Neural cell (in vitro differentiated cells): Measurements from ENCODE around the gene IL6ST. TPM values are rescaled to one million over a fixed set of nuclear protein-coding genes. Genes with fewer than 3 reads are reported as not detected.

Source experiments
- H2AFZ ChIP-seq: fragments of 200-600, 300-800 bp; sonication (generic), shearing (Covaris generic); 2 replicates; pipeline ENCODE4 v1.6.0; 2014; ENCODE audit warnings: low read depth, mild to moderate bottlenecking, antibody characterized with exemption, low read length, moderate library complexity
- H3F3A ChIP-seq: fragments of 200-600 bp; shearing (Covaris generic); 2 replicates; pipeline ENCODE4 v1.6.1; 2016; ENCODE audit warnings: mild to moderate bottlenecking, moderate library complexity, mixed read lengths, antibody characterized with exemption, low read length; ENCODE audit not compliant: insufficient read depth, poor library complexity, severe bottlenecking
- H3K27ac ChIP-seq: fragments of 200-600, 300-800 bp; sonication (generic), shearing (Covaris generic); 2 replicates; pipeline ENCODE4 v1.5.1; 2014; ENCODE audit warnings: mild to moderate bottlenecking, low read length, moderate library complexity
- H3K27me3 ChIP-seq: fragments of 300-800, 200-600 bp; sonication (generic), shearing (Covaris generic); 2 replicates; pipeline ENCODE4 v1.6.0; 2014; ENCODE audit warnings: mild to moderate bottlenecking, low read depth, low read length, moderate library complexity; ENCODE audit not compliant: insufficient read depth
- H3K36me3 ChIP-seq: fragments of 300-800, 200-600 bp; sonication (generic), shearing (Covaris generic); 2 replicates; pipeline ENCODE4 v1.5.1; 2014; ENCODE audit warnings: mild to moderate bottlenecking, antibody characterized with exemption, low read length, moderate library complexity; ENCODE audit not compliant: insufficient read depth
- H3K4me2 ChIP-seq: fragments of 300-800, 200-600 bp; sonication (generic), shearing (Covaris generic); 2 replicates; pipeline ENCODE4 v1.6.0; 2014; ENCODE audit warnings: mild to moderate bottlenecking, low read length
- H3K4me3 ChIP-seq: fragments of 300-800, 200-600 bp; sonication (generic), shearing (Covaris generic); 2 replicates; pipeline ENCODE4 v1.5.1; 2014; ENCODE audit warnings: mild to moderate bottlenecking, low read length, moderate library complexity
- H3K79me2 ChIP-seq: fragments of 200-600 bp; shearing (Covaris generic); replicated peaks from 2 replicates; pipeline ENCODE4 v1.6.0; 2014; ENCODE audit warnings: mild to moderate bottlenecking, low read length, moderate library complexity; ENCODE audit not compliant: insufficient read depth
- H3K9ac ChIP-seq: fragments of 300-800, 200-600 bp; sonication (generic), shearing (Covaris generic); 2 replicates; pipeline ENCODE4 v1.6.1; 2016; ENCODE audit warnings: mild to moderate bottlenecking, low read length, mixed read lengths
- H3K9me2 ChIP-seq: fragments of 200-600 bp; shearing (Covaris generic); 2 replicates; pipeline ENCODE4 v1.6.1; 2016; ENCODE audit warnings: mild to moderate bottlenecking, low read length, mixed read lengths; ENCODE audit not compliant: insufficient read depth
- H3K9me3 ChIP-seq: fragments of 200-600, 300-800 bp; sonication (generic), shearing (Covaris generic); 2 replicates; pipeline ENCODE4 v1.6.1; 2016; ENCODE audit warnings: mild to moderate bottlenecking, mixed run types, low read length, moderate library complexity, mixed read lengths
- H4K20me1 ChIP-seq: fragments of 200-600 bp; shearing (Covaris generic); 2 replicates; pipeline ENCODE4 v1.6.1; 2016; ENCODE audit warnings: mild to moderate bottlenecking, mixed run types; ENCODE audit not compliant: insufficient read depth
- CTCF ChIP-seq: fragments of 450-650 bp; IDR thresholded peaks from 2 replicates; pipeline ENCODE4 v1.5.1; 2014; ENCODE audit warnings: antibody characterized with exemption, mild to moderate bottlenecking, moderate library complexity; ENCODE audit not compliant: poor library complexity, severe bottlenecking
- EP300 ChIP-seq: fragments of 450-650 bp; conservative IDR thresholded peaks from 2 replicates; pipeline ENCODE4 v1.6.1; 2014; ENCODE audit warnings: antibody characterized with exemption, mild to moderate bottlenecking, moderate library complexity; ENCODE audit not compliant: poor library complexity, severe bottlenecking
- EZH2 ChIP-seq: fragments of 200-600, 300-800 bp; shearing (Covaris generic), sonication (generic); IDR thresholded peaks from 2 replicates; pipeline ENCODE4 v1.6.1; 2014; ENCODE audit warnings: antibody characterized with exemption, low read length, borderline replicate concordance, mild to moderate bottlenecking; ENCODE audit not compliant: insufficient read depth, poor library complexity, severe bottlenecking
- MXI1 ChIP-seq: fragments of 450-650 bp; conservative IDR thresholded peaks from 2 replicates; pipeline ENCODE4 v1.6.1; 2014; ENCODE audit warnings: antibody characterized with exemption, mild to moderate bottlenecking; ENCODE audit not compliant: poor library complexity, severe bottlenecking
- POLR2AphosphoS5 ChIP-seq: IDR thresholded peaks from 2 replicates; pipeline ENCODE4 v1.6.1; 2012
- RAD21 ChIP-seq: fragments of 450-650 bp; conservative IDR thresholded peaks from 2 replicates; pipeline ENCODE4 v1.6.1; 2014; ENCODE audit warnings: antibody characterized with exemption, mild to moderate bottlenecking, moderate library complexity
- REST ChIP-seq: IDR thresholded peaks from 2 replicates; pipeline ENCODE4 v1.6.1; 2012; ENCODE audit warnings: borderline replicate concordance
- SMC3 ChIP-seq: fragments of 450-650 bp; conservative IDR thresholded peaks from 2 replicates; pipeline ENCODE4 v1.6.1; 2014; ENCODE audit warnings: antibody characterized with exemption, mild to moderate bottlenecking, moderate library complexity; ENCODE audit not compliant: poor library complexity
- TAF1 ChIP-seq: IDR thresholded peaks from 2 replicates; pipeline ENCODE4 v1.6.1; 2012; ENCODE audit warnings: low read depth
- polyA plus RNA-seq: library from polyadenylated mRNA; depleted of rRNA; stranded (reverse); fragments of >200 nt; gene quantifications from 2 replicates; pipeline ENCODE4 v1.2.3, GENCODE V29; 2014

The IL6ST gene
- polyA plus RNA-seq, 1 donor from 2014 or later = 19.7 TPM

- no peaks in the 10 kb centered on the region for H4K20me1 ChIP-seq
- no peak overlapping the region for H3K9ac ChIP-seq
- H3K4me3 ChIP-seq = no peak overlapping the region
- H3K9me3 ChIP-seq = no peaks in the 10 kb centered on the region
- H3K9me2 ChIP-seq = no peaks in the 10 kb centered on the region
- peak; percentile 93 for TF ChIP-seq CTCF
- TF ChIP-seq EZH2 = no peak
- TF ChIP-seq POLR2AphosphoS5 = no peak
- TF ChIP-seq MXI1 = no peak
- no peak for TF ChIP-seq REST
- TF ChIP-seq SMC3 = peak; percentile 93
- peak; percentile 90 for TF ChIP-seq RAD21
- no peak for TF ChIP-seq TAF1
- TF ChIP-seq EP300 = no peak
- H3F3A ChIP-seq = no peaks in the 10 kb centered on the region
- no peaks in the 10 kb centered on the region for H3K27me3 ChIP-seq
- H3K4me2 ChIP-seq = no peak overlapping the region
- H2AFZ ChIP-seq = no peak overlapping the region
- no peaks in the 10 kb centered on the region for H3K79me2 ChIP-seq
- no peaks in the 10 kb centered on the region for H3K36me3 ChIP-seq
- H3K27ac ChIP-seq = no peak overlapping the region
Measured at GRCh38 chr5:55936100-55936693, 58.6 kb downstream of the IL6ST start.

GRCh38 chr5:55935371-55935770 lies 59.4 kb downstream of the IL6ST start:
- H3K9ac ChIP-seq = no peak overlapping the region
- H3K9me2 ChIP-seq = no peaks in the 10 kb centered on the region
- H3K27me3 ChIP-seq = no peaks in the 10 kb centered on the region
- no peak overlapping the region for H3K4me2 ChIP-seq
- H3K4me3 ChIP-seq = no peak overlapping the region
- TF ChIP-seq REST = no peak
- no peak for TF ChIP-seq RAD21
- TF ChIP-seq POLR2AphosphoS5 = no peak
- no peak for TF ChIP-seq MXI1
- no peak for TF ChIP-seq CTCF
- TF ChIP-seq EP300 = no peak
- no peak for TF ChIP-seq TAF1
- TF ChIP-seq EZH2 = no peak
- TF ChIP-seq SMC3 = no peak
- no peak overlapping the region for H2AFZ ChIP-seq
- no peaks in the 10 kb centered on the region for H3K9me3 ChIP-seq
- no peaks in the 10 kb centered on the region for H4K20me1 ChIP-seq
- H3K79me2 ChIP-seq = no peaks in the 10 kb centered on the region
- no peaks in the 10 kb centered on the region for H3F3A ChIP-seq
- H3K27ac ChIP-seq = no peak overlapping the region
- H3K36me3 ChIP-seq = no peaks in the 10 kb centered on the region
